ENCODE measurements around the gene KCNMA1.

The KCNMA1 gene

GRCh38 chr10:77162697-77163096, 474.9 kb downstream of the KCNMA1 start:
- H2AFZ ChIP-seq (ENCODE audit: low read depth, low read length, severe bottlenecking): no peak overlapping the region
- H3K4me3 ChIP-seq (ENCODE audit: insufficient read depth, low read length, poor library complexity, severe bottlenecking): no peak overlapping the region
- no peaks in the 10 kb centered on the region for H3K79me2 ChIP-seq (ENCODE audit: insufficient read depth, low read length)
- TF ChIP-seq EZH2phosphoT487 (conservative IDR thresholded peaks at IDR 0.05; ENCODE audit: low read length) (no peak), CTCF (IDR thresholded peaks at IDR 0.05; ENCODE audit: insufficient read depth, low read length, poor library complexity, severe bottlenecking) (no peak)
- no peaks in the 10 kb centered on the region for H3F3A ChIP-seq (ENCODE audit: insufficient read depth)
- H3K36me3 ChIP-seq (ENCODE audit: low read length): no peaks in the 10 kb centered on the region
- H4K20me1 ChIP-seq (ENCODE audit: low read depth, low read length): no peaks in the 10 kb centered on the region
- H3K9ac ChIP-seq (ENCODE audit: low read length): no peak overlapping the region
- no peaks in the 10 kb centered on the region for H3K9me3 ChIP-seq (ENCODE audit: insufficient read depth, low read length)
- H3K4me2 ChIP-seq (ENCODE audit: low read depth, low read length, poor library complexity, severe bottlenecking): no peak overlapping the region
- no peak overlapping the region for H3K27ac ChIP-seq (ENCODE audit: low read depth, low read length)
- no peaks in the 10 kb centered on the region for H3K27me3 ChIP-seq (ENCODE audit: low read length)
- no peaks in the 10 kb centered on the region for H3K9me2 ChIP-seq (replicated peaks; ENCODE audit: insufficient read depth, low read length)

GRCh38 chr10:77160679-77161078, 476.9 kb downstream of the KCNMA1 start:
- H3K9ac ChIP-seq (ENCODE audit: low read length): no peak overlapping the region
- H3K27ac ChIP-seq (ENCODE audit: low read depth, low read length): no peak overlapping the region
- H3K36me3 ChIP-seq (ENCODE audit: low read length): no peaks in the 10 kb centered on the region
- H3F3A ChIP-seq (ENCODE audit: insufficient read depth): no peaks in the 10 kb centered on the region
- H4K20me1 ChIP-seq (ENCODE audit: low read depth, low read length): no peaks in the 10 kb centered on the region
- no peak overlapping the region for H2AFZ ChIP-seq (ENCODE audit: low read depth, low read length, severe bottlenecking)
- H3K79me2 ChIP-seq (ENCODE audit: insufficient read depth, low read length): no peaks in the 10 kb centered on the region
- no peaks in the 10 kb centered on the region for H3K9me3 ChIP-seq (ENCODE audit: insufficient read depth, low read length)
- no peak overlapping the region for H3K4me2 ChIP-seq (ENCODE audit: low read depth, low read length, poor library complexity, severe bottlenecking)
- no peak for TF ChIP-seq CTCF (IDR thresholded peaks at IDR 0.05; ENCODE audit: insufficient read depth, low read length, poor library complexity, severe bottlenecking)
- no peak for TF ChIP-seq EZH2phosphoT487 (conservative IDR thresholded peaks at IDR 0.05; ENCODE audit: low read length)
- H3K9me2 ChIP-seq (replicated peaks; ENCODE audit: insufficient read depth, low read length): no peaks in the 10 kb centered on the region
- H3K27me3 ChIP-seq (ENCODE audit: low read length): no peaks in the 10 kb centered on the region
- H3K4me3 ChIP-seq (ENCODE audit: insufficient read depth, low read length, poor library complexity, severe bottlenecking): no peak overlapping the region

GRCh38 chr10:77159538-77160110, 478.0 kb downstream of the KCNMA1 start:
- no peak overlapping the region for H3K9ac ChIP-seq (ENCODE audit: low read length)
- no peak overlapping the region for H3K4me3 ChIP-seq (ENCODE audit: insufficient read depth, low read length, poor library complexity, severe bottlenecking)
- no peaks in the 10 kb centered on the region for H4K20me1 ChIP-seq (ENCODE audit: low read depth, low read length)
- H3K9me3 ChIP-seq (ENCODE audit: insufficient read depth, low read length): no peaks in the 10 kb centered on the region
- H3K36me3 ChIP-seq (ENCODE audit: low read length): no peaks in the 10 kb centered on the region
- H3K4me2 ChIP-seq (ENCODE audit: low read depth, low read length, poor library complexity, severe bottlenecking): no peak overlapping the region
- H2AFZ ChIP-seq (ENCODE audit: low read depth, low read length, severe bottlenecking): no peak overlapping the region
- H3K79me2 ChIP-seq (ENCODE audit: insufficient read depth, low read length): no peaks in the 10 kb centered on the region
- H3K27ac ChIP-seq (ENCODE audit: low read depth, low read length): no peak overlapping the region
- no peaks in the 10 kb centered on the region for H3F3A ChIP-seq (ENCODE audit: insufficient read depth)
- no peaks in the 10 kb centered on the region for H3K9me2 ChIP-seq (replicated peaks; ENCODE audit: insufficient read depth, low read length)
- TF ChIP-seq CTCF (IDR thresholded peaks at IDR 0.05; ENCODE audit: insufficient read depth, low read length, poor library complexity, severe bottlenecking): no peak
- no peak for TF ChIP-seq EZH2phosphoT487 (conservative IDR thresholded peaks at IDR 0.05; ENCODE audit: low read length)
- no peaks in the 10 kb centered on the region for H3K27me3 ChIP-seq (ENCODE audit: low read length)

All from SU-DHL-6 (cell line).